Measurements from ENCODE around the gene TBL1XR1. TPM values are rescaled to one million over a fixed set of nuclear protein-coding genes. Genes with fewer than 3 reads are reported as not detected.

Gene TBL1XR1
- total and polyA plus RNA-seq, 2 donors (not counting 3 experiments of a cell fraction or from before 2014, with no cell fraction given) = 26.9 to 146 TPM

DNA sequence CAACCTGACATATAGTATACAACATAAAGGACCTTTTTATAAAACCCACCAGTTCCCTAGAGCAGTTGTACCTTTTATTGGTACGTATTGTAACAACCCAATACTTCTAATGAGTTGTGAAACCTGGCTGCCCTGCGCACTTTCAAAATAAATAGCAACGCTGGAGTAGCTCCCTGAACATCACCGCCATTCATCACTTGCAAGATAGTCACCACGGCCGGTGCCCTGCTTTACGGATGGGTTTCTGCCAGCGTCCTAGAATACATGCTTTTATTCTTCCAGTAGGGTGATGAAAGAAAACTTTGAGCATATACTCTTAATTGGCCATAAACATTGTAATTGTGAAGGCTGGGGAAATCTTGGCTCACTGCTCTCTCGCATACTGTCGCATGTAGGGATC lies 220.7 kb downstream of the TBL1XR1 start:
- no TSS peak for BruUV-seq (replicated peaks)
- POLR2A ChIA-PET = no interaction called here
- no peaks in the 10 kb centered on the region for H3K9me3 ChIP-seq (replicated peaks; ENCODE audit: control insufficient read depth, insufficient read depth, low read length)
- TF ChIP-seq, protein P1, sequence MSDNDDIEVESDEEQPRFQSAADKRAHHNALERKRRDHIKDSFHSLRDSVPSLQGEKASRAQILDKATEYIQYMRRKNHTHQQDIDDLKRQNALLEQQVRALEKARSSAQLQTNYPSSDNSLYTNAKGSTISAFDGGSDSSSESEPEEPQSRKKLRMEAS (IDR thresholded peaks at IDR 0.05; ENCODE audit: insufficient read depth, insufficient read length) = no peak
- TF ChIP-seq POLR2AphosphoS5 (IDR thresholded peaks at IDR 0.05; ENCODE audit: insufficient read depth, low read depth, low read length) = no peak
- TF ChIP-seq MYC (IDR thresholded peaks at IDR 0.05; ENCODE audit: low read depth, low read length) = no peak
- no peak for TF ChIP-seq GATA2 (IDR thresholded peaks at IDR 0.05; ENCODE audit: insufficient read depth, insufficient read length, low read depth, low read length)
- TF ChIP-seq POLR2A (IDR thresholded peaks at IDR 0.05; ENCODE audit: low read depth, low read length) = no peak
- no peak for TF ChIP-seq FOS (IDR thresholded peaks at IDR 0.05; ENCODE audit: borderline replicate concordance, insufficient read depth, low read length)
- no peak for TF ChIP-seq JUN (IDR thresholded peaks at IDR 0.05; ENCODE audit: borderline replicate concordance, insufficient read depth, insufficient read length, low read depth)
- TF ChIP-seq EZH2 (IDR thresholded peaks at IDR 0.05; ENCODE audit: borderline replicate concordance, low read depth, low read length, severe bottlenecking) = no peak
- TF ChIP-seq, protein P2, sequence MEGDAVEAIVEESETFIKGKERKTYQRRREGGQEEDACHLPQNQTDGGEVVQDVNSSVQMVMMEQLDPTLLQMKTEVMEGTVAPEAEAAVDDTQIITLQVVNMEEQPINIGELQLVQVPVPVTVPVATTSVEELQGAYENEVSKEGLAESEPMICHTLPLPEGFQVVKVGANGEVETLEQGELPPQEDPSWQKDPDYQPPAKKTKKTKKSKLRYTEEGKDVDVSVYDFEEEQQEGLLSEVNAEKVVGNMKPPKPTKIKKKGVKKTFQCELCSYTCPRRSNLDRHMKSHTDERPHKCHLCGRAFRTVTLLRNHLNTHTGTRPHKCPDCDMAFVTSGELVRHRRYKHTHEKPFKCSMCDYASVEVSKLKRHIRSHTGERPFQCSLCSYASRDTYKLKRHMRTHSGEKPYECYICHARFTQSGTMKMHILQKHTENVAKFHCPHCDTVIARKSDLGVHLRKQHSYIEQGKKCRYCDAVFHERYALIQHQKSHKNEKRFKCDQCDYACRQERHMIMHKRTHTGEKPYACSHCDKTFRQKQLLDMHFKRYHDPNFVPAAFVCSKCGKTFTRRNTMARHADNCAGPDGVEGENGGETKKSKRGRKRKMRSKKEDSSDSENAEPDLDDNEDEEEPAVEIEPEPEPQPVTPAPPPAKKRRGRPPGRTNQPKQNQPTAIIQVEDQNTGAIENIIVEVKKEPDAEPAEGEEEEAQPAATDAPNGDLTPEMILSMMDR (IDR thresholded peaks at IDR 0.05; ENCODE audit: extremely low read depth in 1 of 2, insufficient read depth in 1 of 2, low read depth in 1 of 2, low read length in 2 of 2) = no peak
- H3K9me1 ChIP-seq (replicated peaks; ENCODE audit: control insufficient read depth, extremely low read depth, insufficient read depth, low read length) = no peaks in the 10 kb centered on the region
- H3K27me3 ChIP-seq (ENCODE audit: control insufficient read depth in 2 of 2, insufficient read depth in 2 of 2, low read length in 2 of 2) = no peaks in the 10 kb centered on the region
- peaks cover 9% of the 10 kb centered on the region for H3K4me1 ChIP-seq (ENCODE audit: control insufficient read depth, extremely low read depth, insufficient read depth, low read length)
- no peak overlapping the region for H3K4me2 ChIP-seq (ENCODE audit: insufficient read depth, low read length)
- no peaks in the 10 kb centered on the region for H4K20me1 ChIP-seq (replicated peaks; ENCODE audit: control insufficient read depth, extremely low read depth, insufficient read depth, low read length)
- H3K4me3 ChIP-seq (replicated peaks in 1 of 3; ENCODE audit: insufficient read depth in 1 of 3, low read depth in 1 of 3, low read length in 3 of 3) = no peak overlapping the region
- FAIRE-seq = no peak
- H3K36me3 ChIP-seq (ENCODE audit: control insufficient read depth in 2 of 2, extremely low read depth in 1 of 2, insufficient read depth in 2 of 2, low read length in 2 of 2) = no peaks in the 10 kb centered on the region
- intact Hi-C loops (cut with micrococcal nuclease) = no loop called here
- dilution Hi-C loops (cut with MboI; ENCODE audit: extremely low pct_ligation_motif_present, low sequenced_read_pairs) = no loop called here
- no peaks in the 10 kb centered on the region for H3K79me2 ChIP-seq (ENCODE audit: control insufficient read depth, insufficient read depth, low read length)
- no peak overlapping the region for H2AFZ ChIP-seq (ENCODE audit: low read depth, low read length)
- DNase-seq (ENCODE audit: low read depth, low spot score) = no peak
- no peak overlapping the region for H3K27ac ChIP-seq (ENCODE audit: insufficient read depth, low read depth, low read length)
- CTCF ChIA-PET = no interaction called here
- H3K9ac ChIP-seq (replicated peaks; ENCODE audit: extremely low read depth, insufficient read depth, low read length) = no peak overlapping the region

All from endothelial cell of umbilical vein (primary cell).